Measurements from ENCODE around the gene TNRC6C. TPM values are rescaled to one million over a fixed set of nuclear protein-coding genes. Genes with fewer than 3 reads are reported as not detected.

Gene TNRC6C
- total and polyA plus RNA-seq, 2 of the 13 experiments (the other 11 are each of a cell fraction or from before 2014, with no cell fraction given) = 0.66 to 4.9 TPM

DNA sequence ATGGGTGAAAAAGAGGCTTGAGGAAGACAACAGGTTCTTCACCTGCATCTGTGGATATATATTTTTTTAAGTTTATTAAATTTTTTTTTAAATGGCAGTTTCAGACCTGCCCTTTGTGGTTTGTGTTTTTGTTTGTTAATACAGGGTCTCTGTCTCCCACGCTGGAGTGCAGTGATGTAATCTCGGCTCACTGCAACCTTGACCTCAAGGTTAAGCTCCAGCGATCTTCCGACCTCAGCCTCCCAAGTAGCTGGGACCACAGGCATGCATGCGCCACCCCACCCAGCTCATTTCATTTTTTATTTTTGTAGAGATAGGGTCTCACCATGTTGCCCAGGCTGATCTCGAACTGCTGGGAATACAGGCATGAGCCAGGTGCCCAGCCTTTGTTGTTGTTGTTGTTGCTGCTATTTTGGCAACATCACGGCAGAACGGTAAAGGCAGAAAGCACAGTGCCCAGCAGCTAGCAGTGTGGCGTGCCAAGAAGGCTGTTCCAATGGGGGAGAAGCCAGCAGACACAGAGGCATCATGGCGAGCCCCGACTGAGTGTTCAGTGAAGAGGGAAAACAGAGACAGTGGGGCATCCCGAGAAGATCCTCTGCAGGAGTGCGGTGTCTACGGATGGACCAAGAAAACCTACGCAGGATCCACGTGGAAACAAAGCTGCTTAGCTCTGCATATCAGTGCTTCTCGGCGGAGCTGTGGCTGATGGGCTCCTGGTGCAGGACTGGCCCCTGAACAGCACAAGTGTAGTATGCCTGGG is 150.4 kb downstream of the TNRC6C start (continued):
- TF ChIP-seq, protein P1, sequence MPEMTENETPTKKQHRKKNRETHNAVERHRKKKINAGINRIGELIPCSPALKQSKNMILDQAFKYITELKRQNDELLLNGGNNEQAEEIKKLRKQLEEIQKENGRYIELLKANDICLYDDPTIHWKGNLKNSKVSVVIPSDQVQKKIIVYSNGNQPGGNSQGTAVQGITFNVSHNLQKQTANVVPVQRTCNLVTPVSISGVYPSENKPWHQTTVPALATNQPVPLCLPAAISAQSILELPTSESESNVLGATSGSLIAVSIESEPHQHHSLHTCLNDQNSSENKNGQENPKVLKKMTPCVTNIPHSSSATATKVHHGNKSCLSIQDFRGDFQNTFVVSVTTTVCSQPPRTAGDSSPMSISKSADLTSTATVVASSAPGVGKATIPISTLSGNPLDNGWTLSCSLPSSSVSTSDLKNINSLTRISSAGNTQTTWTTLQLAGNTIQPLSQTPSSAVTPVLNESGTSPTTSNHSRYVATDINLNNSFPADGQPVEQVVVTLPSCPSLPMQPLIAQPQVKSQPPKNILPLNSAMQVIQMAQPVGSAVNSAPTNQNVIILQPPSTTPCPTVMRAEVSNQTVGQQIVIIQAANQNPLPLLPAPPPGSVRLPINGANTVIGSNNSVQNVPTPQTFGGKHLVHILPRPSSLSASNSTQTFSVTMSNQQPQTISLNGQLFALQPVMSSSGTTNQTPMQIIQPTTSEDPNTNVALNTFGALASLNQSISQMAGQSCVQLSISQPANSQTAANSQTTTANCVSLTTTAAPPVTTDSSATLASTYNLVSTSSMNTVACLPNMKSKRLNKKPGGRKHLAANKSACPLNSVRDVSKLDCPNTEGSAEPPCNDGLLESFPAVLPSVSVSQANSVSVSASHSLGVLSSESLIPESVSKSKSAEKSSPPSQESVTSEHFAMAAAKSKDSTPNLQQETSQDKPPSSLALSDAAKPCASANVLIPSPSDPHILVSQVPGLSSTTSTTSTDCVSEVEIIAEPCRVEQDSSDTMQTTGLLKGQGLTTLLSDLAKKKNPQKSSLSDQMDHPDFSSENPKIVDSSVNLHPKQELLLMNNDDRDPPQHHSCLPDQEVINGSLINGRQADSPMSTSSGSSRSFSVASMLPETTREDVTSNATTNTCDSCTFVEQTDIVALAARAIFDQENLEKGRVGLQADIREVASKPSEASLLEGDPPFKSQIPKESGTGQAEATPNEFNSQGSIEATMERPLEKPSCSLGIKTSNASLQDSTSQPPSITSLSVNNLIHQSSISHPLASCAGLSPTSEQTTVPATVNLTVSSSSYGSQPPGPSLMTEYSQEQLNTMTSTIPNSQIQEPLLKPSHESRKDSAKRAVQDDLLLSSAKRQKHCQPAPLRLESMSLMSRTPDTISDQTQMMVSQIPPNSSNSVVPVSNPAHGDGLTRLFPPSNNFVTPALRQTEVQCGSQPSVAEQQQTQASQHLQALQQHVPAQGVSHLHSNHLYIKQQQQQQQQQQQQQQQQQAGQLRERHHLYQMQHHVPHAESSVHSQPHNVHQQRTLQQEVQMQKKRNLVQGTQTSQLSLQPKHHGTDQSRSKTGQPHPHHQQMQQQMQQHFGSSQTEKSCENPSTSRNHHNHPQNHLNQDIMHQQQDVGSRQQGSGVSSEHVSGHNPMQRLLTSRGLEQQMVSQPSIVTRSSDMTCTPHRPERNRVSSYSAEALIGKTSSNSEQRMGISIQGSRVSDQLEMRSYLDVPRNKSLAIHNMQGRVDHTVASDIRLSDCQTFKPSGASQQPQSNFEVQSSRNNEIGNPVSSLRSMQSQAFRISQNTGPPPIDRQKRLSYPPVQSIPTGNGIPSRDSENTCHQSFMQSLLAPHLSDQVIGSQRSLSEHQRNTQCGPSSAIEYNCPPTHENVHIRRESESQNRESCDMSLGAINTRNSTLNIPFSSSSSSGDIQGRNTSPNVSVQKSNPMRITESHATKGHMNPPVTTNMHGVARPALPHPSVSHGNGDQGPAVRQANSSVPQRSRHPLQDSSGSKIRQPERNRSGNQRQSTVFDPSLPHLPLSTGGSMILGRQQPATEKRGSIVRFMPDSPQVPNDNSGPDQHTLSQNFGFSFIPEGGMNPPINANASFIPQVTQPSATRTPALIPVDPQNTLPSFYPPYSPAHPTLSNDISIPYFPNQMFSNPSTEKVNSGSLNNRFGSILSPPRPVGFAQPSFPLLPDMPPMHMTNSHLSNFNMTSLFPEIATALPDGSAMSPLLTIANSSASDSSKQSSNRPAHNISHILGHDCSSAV (CRISPR knock-in tag; IDR thresholded peaks at IDR 0.05; ENCODE audit: borderline replicate concordance) = no peak
- peak; percentile 28; the same call in 1 of the 2 replicates for TF ChIP-seq FOXA3 (CRISPR knock-in tag; IDR thresholded peaks at IDR 0.05)
- TF ChIP-seq EZH2 (conservative IDR thresholded peaks at IDR 0.05; ENCODE audit: low read depth, low read length) = no peak
- TF ChIP-seq, protein P2, sequence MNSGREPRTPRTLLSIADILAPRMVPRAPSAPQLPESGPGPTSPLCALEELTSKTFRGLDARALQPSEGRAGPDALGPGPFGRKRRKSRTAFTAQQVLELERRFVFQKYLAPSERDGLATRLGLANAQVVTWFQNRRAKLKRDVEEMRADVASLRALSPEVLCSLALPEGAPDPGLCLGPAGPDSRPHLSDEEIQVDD (CRISPR knock-in tag; IDR thresholded peaks at IDR 0.05; ENCODE audit: borderline replicate concordance) = no peak
- no peak for TF ChIP-seq KLF12 (CRISPR knock-in tag; IDR thresholded peaks at IDR 0.05; ENCODE audit: borderline replicate concordance)
- TF ChIP-seq NFE2L2 (IDR thresholded peaks at IDR 0.05; ENCODE audit: low read length) = no peak
- TF ChIP-seq MAFG (CRISPR knock-in tag; IDR thresholded peaks at IDR 0.05) = no peak
- TF ChIP-seq DNMT1 (CRISPR knock-in tag; IDR thresholded peaks at IDR 0.05) = no peak
- no peak for TF ChIP-seq ZNF724P (CRISPR knock-in tag; IDR thresholded peaks at IDR 0.05; ENCODE audit: borderline replicate concordance)
- TF ChIP-seq RARA (CRISPR knock-in tag; IDR thresholded peaks at IDR 0.05) = peak; percentile 80
- TF ChIP-seq KDM6A (CRISPR knock-in tag; IDR thresholded peaks at IDR 0.05; ENCODE audit: low read depth) = no peak
- TF ChIP-seq SIX1 (CRISPR knock-in tag; IDR thresholded peaks at IDR 0.05; ENCODE audit: borderline replicate concordance) = no peak
- TF ChIP-seq ZNF333 (CRISPR knock-in tag; IDR thresholded peaks at IDR 0.05; ENCODE audit: borderline replicate concordance) = no peak
- TF ChIP-seq, protein P3, sequence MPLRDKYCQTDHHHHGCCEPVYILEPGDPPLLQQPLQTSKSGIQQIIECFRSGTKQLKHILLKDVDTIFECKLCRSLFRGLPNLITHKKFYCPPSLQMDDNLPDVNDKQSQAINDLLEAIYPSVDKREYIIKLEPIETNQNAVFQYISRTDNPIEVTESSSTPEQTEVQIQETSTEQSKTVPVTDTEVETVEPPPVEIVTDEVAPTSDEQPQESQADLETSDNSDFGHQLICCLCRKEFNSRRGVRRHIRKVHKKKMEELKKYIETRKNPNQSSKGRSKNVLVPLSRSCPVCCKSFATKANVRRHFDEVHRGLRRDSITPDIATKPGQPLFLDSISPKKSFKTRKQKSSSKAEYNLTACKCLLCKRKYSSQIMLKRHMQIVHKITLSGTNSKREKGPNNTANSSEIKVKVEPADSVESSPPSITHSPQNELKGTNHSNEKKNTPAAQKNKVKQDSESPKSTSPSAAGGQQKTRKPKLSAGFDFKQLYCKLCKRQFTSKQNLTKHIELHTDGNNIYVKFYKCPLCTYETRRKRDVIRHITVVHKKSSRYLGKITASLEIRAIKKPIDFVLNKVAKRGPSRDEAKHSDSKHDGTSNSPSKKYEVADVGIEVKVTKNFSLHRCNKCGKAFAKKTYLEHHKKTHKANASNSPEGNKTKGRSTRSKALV (CRISPR knock-in tag; IDR thresholded peaks at IDR 0.05) = no peak
- no peak for TF ChIP-seq RBM39 (IDR thresholded peaks at IDR 0.05; ENCODE audit: low read depth, low read length, poor library complexity, severe bottlenecking)
- TF ChIP-seq CEBPG (CRISPR knock-in tag; IDR thresholded peaks at IDR 0.05) = peak; percentile 55; the same call in 1 of the 2 replicates
- no peak for TF ChIP-seq POGK (CRISPR knock-in tag; conservative IDR thresholded peaks at IDR 0.05)
- no peak for TF ChIP-seq ZNF256 (CRISPR knock-in tag; conservative IDR thresholded peaks at IDR 0.05)
